Caki2 (cell line): ENCODE results near the gene NFIA. TPM values are rescaled to one million over a fixed set of nuclear protein-coding genes. Genes with fewer than 3 reads are reported as not detected.

Source experiments
- DNase-seq: peaks from one replicate; pipeline ENCODE4 v3.0.0-alpha.2; 2015; ENCODE audit warnings: low read depth
- in situ Hi-C: cut with HindIII; loops from 2 replicates; pipeline ENCODE4 v1.10.0; 2016; ENCODE audit warnings: low sequenced_read_pairs, low pct_unique_long_range_greater_than_20kb, mixed read lengths
- total RNA-seq: library from RNA; depleted of rRNA; stranded (reverse); fragments of >200 nt; shearing (Covaris generic); gene quantifications from 2 replicates; pipeline ENCODE4 v1.2.3, GENCODE V29; 2014; ENCODE audit warnings: low replicate concordance

NFIA gene
- total RNA-seq, 1 experiment from 2014 or later = 8.7 TPM

- no peak for DNase-seq
- in situ Hi-C loops = no loop called here
These were observed 12.5 kb downstream of the NFIA start for GRCh38 chr1:61094677-61095469.

GRCh38 chr1:61095470-61095812, 13.1 kb downstream of the NFIA start:
- no peak for DNase-seq
- in situ Hi-C loops = no loop called here

GRCh38 chr1:61097317-61097716, 15.0 kb downstream of the NFIA start:
- in situ Hi-C loops = no loop called here
- no peak for DNase-seq

GRCh38 chr1:61097722-61098121, 15.4 kb downstream of the NFIA start:
- no peak for DNase-seq
- in situ Hi-C loops = no loop called here

GRCh38 chr1:61098333-61098732, 16.0 kb downstream of the NFIA start:
- in situ Hi-C loops = no loop called here
- no peak for DNase-seq

- no peak for DNase-seq
- in situ Hi-C loops = no loop called here
These were observed 16.6 kb downstream of the NFIA start for GRCh38 chr1:61098906-61099437.

- in situ Hi-C loops = no loop called here
- no peak for DNase-seq
These were observed 18.2 kb downstream of the NFIA start for GRCh38 chr1:61100578-61100977.

- in situ Hi-C loops = no loop called here
- DNase-seq = no peak
These were observed 19.2 kb downstream of the NFIA start for GRCh38 chr1:61101536-61101935.

GRCh38 chr1:61102041-61102440, 19.7 kb downstream of the NFIA start:
- in situ Hi-C loops = no loop called here
- no peak for DNase-seq

- DNase-seq = no peak
- in situ Hi-C loops = no loop called here
These were observed 20.3 kb downstream of the NFIA start for GRCh38 chr1:61102621-61103020.

- in situ Hi-C loops = no loop called here
These were observed 21.9 kb downstream of the NFIA start for GRCh38 chr1:61104220-61104671.

GRCh38 chr1:61107638-61108037, 25.3 kb downstream of the NFIA start:
- in situ Hi-C loops = no loop called here
- no peak for DNase-seq

More at GRCh38 chr1:61104220-61104671, 21.9 kb downstream of the NFIA start:
- no peak for DNase-seq

- no peak for DNase-seq
- in situ Hi-C loops = no loop called here
These were observed 26.8 kb downstream of the NFIA start for GRCh38 chr1:61109158-61109557.

- in situ Hi-C loops = no loop called here
- no peak for DNase-seq
These were observed 27.5 kb downstream of the NFIA start for GRCh38 chr1:61109910-61110309.

GRCh38 chr1:61110554-61110953, 28.2 kb downstream of the NFIA start:
- no peak for DNase-seq
- in situ Hi-C loops = no loop called here

GRCh38 chr1:61111084-61112004, 29.0 kb downstream of the NFIA start:
- in situ Hi-C loops = no loop called here

GRCh38 chr1:61114178-61114870, 32.0 kb downstream of the NFIA start:
- in situ Hi-C loops = no loop called here
- DNase-seq = no peak

More at GRCh38 chr1:61111084-61112004, 29.0 kb downstream of the NFIA start:
- no peak for DNase-seq

GRCh38 chr1:61115436-61115835, 33.1 kb downstream of the NFIA start:
- DNase-seq = no peak
- in situ Hi-C loops = no loop called here
